Measurements from ENCODE around the gene CD180.

- no peak for TF ChIP-seq CTCF (IDR thresholded peaks at IDR 0.05)
- TF ChIP-seq POLR2A (IDR thresholded peaks at IDR 0.05): no peak
- TF ChIP-seq POLR2AphosphoS5 (IDR thresholded peaks at IDR 0.05): no peak
- TF ChIP-seq EP300 (IDR thresholded peaks at IDR 0.05; ENCODE audit: low read depth): no peak
Observed at GRCh38 chr5:67193439-67193807, 3.2 kb downstream of the CD180 start.
